C4-2B (cell line): ENCODE data around the gene DST.

Source experiments
- ZFX ChIP-seq: fragments of 450-650 bp; IDR thresholded peaks from 2 replicates; pipeline ENCODE4 v1.6.1; 2017
- TF ChIP-seq, protein P1 (sequence below): fragments of 450-650 bp; conservative IDR thresholded peaks from 2 replicates; pipeline ENCODE4 v1.5.1; 2017; ENCODE audit warnings: mild to moderate bottlenecking

DNA sequence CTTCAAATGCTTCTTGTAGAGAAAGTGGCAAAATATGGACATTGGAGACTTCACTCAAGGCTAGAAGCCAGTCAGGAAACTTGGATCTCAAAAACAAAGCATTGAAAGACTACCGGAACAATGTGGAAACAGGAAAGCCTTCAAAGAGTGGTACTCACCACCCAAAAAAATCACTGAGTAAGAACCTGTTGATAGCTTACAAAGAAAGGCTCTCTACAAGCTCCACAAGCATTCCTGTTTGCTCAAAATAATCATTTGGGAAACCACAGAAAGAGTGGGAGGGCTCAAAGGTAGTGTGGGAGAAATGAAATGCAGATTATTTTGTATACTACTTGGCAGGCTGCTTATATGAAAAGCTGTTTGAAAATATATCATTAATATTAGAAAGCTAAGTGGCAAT is 9.5 kb upstream of the DST start:
- TF ChIP-seq, protein P1, sequence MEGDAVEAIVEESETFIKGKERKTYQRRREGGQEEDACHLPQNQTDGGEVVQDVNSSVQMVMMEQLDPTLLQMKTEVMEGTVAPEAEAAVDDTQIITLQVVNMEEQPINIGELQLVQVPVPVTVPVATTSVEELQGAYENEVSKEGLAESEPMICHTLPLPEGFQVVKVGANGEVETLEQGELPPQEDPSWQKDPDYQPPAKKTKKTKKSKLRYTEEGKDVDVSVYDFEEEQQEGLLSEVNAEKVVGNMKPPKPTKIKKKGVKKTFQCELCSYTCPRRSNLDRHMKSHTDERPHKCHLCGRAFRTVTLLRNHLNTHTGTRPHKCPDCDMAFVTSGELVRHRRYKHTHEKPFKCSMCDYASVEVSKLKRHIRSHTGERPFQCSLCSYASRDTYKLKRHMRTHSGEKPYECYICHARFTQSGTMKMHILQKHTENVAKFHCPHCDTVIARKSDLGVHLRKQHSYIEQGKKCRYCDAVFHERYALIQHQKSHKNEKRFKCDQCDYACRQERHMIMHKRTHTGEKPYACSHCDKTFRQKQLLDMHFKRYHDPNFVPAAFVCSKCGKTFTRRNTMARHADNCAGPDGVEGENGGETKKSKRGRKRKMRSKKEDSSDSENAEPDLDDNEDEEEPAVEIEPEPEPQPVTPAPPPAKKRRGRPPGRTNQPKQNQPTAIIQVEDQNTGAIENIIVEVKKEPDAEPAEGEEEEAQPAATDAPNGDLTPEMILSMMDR = no peak
- no peak for TF ChIP-seq ZFX
